Bronchial epithelial cell (primary cell): ENCODE data around the gene HMCN2. TPM values are rescaled to one million over a fixed set of nuclear protein-coding genes. Genes with fewer than 3 reads are reported as not detected.

Experiments used
- DNase-seq: peaks from one replicate; pipeline ENCODE4 v3.0.0-alpha.2; 2010; ENCODE audit warnings: low read depth
- FAIRE-seq: peaks from 2 replicates; lab custom pipeline; 2011; peaks lifted over from hg19 to GRCh38; lab: Jason Lieb, UNC
- H3K27me3 ChIP-seq: 2 replicates; pipeline ENCODE4 v1.5.1; 2011; ENCODE audit warnings: low read length; ENCODE audit not compliant: control insufficient read depth, insufficient read depth
- H3K36me3 ChIP-seq: 2 replicates; pipeline ENCODE4 v1.5.1; 2011; ENCODE audit warnings: low read length; ENCODE audit not compliant: control insufficient read depth, insufficient read depth
- H3K4me3 ChIP-seq: 2 replicates; pipeline ENCODE4 v1.5.1; 2011; ENCODE audit warnings: mild to moderate bottlenecking, low read depth, low read length, control low read depth
- total RNA-seq: library from RNA; depleted of rRNA; stranded (reverse); fragments of >200 nt; gene quantifications from 2 replicates; pipeline ENCODE4 v1.2.1, GENCODE V29; 2014
- TF ChIP-seq, protein P1 (sequence below): IDR thresholded peaks from 2 replicates; pipeline ENCODE4 v1.5.1; 2011; ENCODE audit warnings: mild to moderate bottlenecking, moderate library complexity, low read length, control low read depth, inconsistent platforms; ENCODE audit not compliant: insufficient read depth, severe bottlenecking

The HMCN2 gene
- total RNA-seq, 1 donor from 2014 or later: under 0.01 TPM

- peaks cover 2% of the 10 kb centered on the region for H3K27me3 ChIP-seq
- DNase-seq (no peak), FAIRE-seq (no peak)
- no peaks in the 10 kb centered on the region for H3K36me3 ChIP-seq
- H3K4me3 ChIP-seq: no peak overlapping the region
- TF ChIP-seq, protein P1, sequence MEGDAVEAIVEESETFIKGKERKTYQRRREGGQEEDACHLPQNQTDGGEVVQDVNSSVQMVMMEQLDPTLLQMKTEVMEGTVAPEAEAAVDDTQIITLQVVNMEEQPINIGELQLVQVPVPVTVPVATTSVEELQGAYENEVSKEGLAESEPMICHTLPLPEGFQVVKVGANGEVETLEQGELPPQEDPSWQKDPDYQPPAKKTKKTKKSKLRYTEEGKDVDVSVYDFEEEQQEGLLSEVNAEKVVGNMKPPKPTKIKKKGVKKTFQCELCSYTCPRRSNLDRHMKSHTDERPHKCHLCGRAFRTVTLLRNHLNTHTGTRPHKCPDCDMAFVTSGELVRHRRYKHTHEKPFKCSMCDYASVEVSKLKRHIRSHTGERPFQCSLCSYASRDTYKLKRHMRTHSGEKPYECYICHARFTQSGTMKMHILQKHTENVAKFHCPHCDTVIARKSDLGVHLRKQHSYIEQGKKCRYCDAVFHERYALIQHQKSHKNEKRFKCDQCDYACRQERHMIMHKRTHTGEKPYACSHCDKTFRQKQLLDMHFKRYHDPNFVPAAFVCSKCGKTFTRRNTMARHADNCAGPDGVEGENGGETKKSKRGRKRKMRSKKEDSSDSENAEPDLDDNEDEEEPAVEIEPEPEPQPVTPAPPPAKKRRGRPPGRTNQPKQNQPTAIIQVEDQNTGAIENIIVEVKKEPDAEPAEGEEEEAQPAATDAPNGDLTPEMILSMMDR: no peak
Measured at GRCh38 chr9:130382096-130382495, 116.5 kb downstream of the HMCN2 start.

- no peak for FAIRE-seq
- Histone ChIP-seq H3K36me3 (no peaks in the 10 kb centered on the region), H3K27me3 (peaks cover 2% of the 10 kb centered on the region), H3K4me3 (no peak overlapping the region)
- peak; percentile 17 for DNase-seq
- TF ChIP-seq, protein P1: no peak
Measured at GRCh38 chr9:130382636-130383349, 117.2 kb downstream of the HMCN2 start.

GRCh38 chr9:130383350-130383715 lies 117.8 kb downstream of the HMCN2 start:
- Histone ChIP-seq H3K36me3 (no peaks in the 10 kb centered on the region), H3K4me3 (no peak overlapping the region), H3K27me3 (peaks cover 2% of the 10 kb centered on the region)
- FAIRE-seq (no peak), DNase-seq (no peak)
- TF ChIP-seq, protein P1: no peak

DNA sequence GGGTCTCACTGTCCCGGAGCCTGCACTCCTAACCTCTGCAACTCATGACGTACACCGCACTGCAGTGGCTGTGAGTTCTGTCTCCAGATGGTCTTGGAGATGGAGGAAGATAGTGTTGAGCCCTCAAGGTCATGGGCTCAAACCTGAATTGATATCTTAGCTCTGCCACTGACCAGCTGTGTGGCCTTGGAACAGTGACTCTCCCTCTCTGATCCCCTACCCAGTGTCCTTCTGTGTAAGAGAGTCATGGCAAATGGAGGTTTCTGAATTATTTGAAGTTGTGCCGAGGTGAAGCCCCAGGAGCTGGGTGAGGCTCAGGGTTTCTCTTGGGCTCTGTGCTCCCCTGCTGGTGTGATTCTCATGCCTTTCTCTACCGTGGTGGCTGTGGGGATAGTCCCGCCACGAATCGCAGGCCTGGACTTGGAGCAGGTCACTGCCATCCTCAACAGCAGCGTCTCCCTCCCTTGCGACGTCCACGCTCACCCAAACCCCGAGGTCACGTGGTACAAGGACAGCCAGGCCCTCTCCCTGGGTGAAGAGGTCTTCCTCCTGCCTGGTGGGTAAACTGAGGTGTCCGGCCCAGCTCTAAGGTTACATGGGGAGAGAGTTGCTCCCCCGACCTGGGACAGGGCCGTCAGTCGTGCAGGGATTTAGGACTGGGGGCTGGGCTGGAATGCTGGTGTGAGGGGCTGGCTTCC lies 118.6 kb downstream of the HMCN2 start:
- FAIRE-seq (peak; percentile 60), DNase-seq (no peak)
- Histone ChIP-seq H3K27me3 (peaks cover 2% of the 10 kb centered on the region), H3K4me3 (no peak overlapping the region), H3K36me3 (no peaks in the 10 kb centered on the region)
- TF ChIP-seq, protein P1: no peak

GRCh38 chr9:130385257-130385656 lies 119.7 kb downstream of the HMCN2 start:
- Histone ChIP-seq H3K4me3 (no peak overlapping the region), H3K36me3 (no peaks in the 10 kb centered on the region), H3K27me3 (no peaks in the 10 kb centered on the region)
- DNase-seq (no peak), FAIRE-seq (no peak)
- TF ChIP-seq, protein P1: no peak
